ENCODE results near the gene SGSM2. TPM values are rescaled to one million over a fixed set of nuclear protein-coding genes. Genes with fewer than 3 reads are reported as not detected.
"Not testable (repeated sequence)": the region's sequence is repeated elsewhere in the genome, so short reads cannot be mapped to it uniquely, and the experiment has no call there.

The SGSM2 gene
- total and polyA plus RNA-seq, 10 donors: 30.7 to 90.4 (median 69.6) TPM

DNA sequence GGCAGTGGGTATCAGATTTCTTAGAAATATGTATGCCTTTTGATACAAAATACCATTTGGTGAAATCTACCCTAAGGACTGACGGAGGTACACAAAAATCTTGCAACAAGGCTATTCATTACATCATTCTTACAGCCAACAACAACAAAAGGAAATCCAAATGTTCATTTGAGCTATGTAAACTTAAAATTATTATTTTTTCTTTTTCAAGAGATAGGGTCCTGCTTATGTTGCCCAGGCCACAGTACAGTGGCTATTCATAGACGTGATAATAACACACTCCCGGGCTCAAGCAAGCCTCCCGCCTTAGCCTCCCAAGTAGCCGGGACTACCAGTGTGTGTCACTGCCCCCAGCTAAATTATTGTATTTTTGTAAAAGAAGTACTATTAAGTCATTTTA lies 24.6 kb upstream of the SGSM2 start:
- Histone ChIP-seq H3K4me3 (no peak overlapping the region), H3K27me3 (replicated peaks in 1 of 7) (no peaks in the 10 kb centered on the region), H3K9me3 (no peaks in the 10 kb centered on the region), H3K36me3 (peaks cover 0 to 4% (median 0%) of the 10 kb centered on the region in 6 donors), H3K4me1 (no peaks in the 10 kb centered on the region), H3K27ac (no peak overlapping the region)
- no peak for TF ChIP-seq POLR2AphosphoS5 (IDR thresholded peaks at IDR 0.05)
- no peak for TF ChIP-seq POLR2A (IDR thresholded peaks at IDR 0.05)
- TF ChIP-seq, protein P1, sequence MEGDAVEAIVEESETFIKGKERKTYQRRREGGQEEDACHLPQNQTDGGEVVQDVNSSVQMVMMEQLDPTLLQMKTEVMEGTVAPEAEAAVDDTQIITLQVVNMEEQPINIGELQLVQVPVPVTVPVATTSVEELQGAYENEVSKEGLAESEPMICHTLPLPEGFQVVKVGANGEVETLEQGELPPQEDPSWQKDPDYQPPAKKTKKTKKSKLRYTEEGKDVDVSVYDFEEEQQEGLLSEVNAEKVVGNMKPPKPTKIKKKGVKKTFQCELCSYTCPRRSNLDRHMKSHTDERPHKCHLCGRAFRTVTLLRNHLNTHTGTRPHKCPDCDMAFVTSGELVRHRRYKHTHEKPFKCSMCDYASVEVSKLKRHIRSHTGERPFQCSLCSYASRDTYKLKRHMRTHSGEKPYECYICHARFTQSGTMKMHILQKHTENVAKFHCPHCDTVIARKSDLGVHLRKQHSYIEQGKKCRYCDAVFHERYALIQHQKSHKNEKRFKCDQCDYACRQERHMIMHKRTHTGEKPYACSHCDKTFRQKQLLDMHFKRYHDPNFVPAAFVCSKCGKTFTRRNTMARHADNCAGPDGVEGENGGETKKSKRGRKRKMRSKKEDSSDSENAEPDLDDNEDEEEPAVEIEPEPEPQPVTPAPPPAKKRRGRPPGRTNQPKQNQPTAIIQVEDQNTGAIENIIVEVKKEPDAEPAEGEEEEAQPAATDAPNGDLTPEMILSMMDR (IDR thresholded peaks at IDR 0.05 in 8 of 11, conservative IDR thresholded peaks at IDR 0.05 in 3 of 11): no peak
- intact Hi-C loops (cut with DNase I; ENCODE audit: low total_unique reads): no loop called here
- WGBS, 5 donors: 91 to 99% (median 96%) methylated on average over 5 of the region's 5 CpGs
- DNase-seq: no peak

DNA sequence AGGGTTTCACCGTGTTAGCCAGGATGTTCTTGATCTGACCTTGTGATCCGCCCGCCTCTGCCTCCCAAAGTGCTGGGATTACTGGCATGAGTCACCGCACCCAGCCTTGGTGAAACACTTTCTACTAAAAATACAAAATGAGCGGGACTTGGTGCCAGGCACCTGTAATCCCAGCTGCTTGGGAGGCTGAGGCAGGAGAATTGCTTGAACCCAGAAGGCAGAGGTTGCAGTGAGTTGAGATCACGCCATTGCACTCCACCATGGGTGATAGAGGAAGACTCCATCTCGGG lies 20.4 kb upstream of the SGSM2 start:
- intact Hi-C loops (cut with DNase I; ENCODE audit: low total_unique reads); H3K27me3 ChIP-seq (replicated peaks in 1 of 7); DNase-seq; H3K4me3 ChIP-seq; H3K27ac ChIP-seq; H3K9me3 ChIP-seq; H3K4me1 ChIP-seq: not testable (repeated sequence)
- WGBS, 5 donors: 83 to 89% (median 87%) methylated on average over 6 to 7 of the region's 7 CpGs
- peaks cover 0 to 21% (median 6%) of the 10 kb centered on the region in 6 donors for H3K36me3 ChIP-seq

DNA sequence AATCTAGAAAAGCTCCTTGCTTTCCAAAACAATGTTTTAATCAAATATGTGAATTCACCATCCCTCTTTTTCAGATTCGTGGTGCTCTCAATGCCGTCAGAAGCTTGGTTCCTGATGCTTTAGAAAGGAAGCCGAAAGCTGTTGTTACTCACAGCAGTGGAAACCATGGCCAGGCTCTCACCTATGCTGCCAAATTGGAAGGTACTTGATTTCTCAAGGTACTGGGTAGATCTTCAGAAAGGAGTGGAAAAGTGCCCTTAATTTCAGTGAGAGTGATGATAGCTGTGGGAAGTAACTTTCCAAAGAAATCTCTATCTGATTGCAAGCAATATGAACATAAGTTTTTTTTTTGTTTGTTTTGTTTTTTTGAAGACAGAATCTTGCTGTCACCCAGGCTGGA lies 19.5 kb upstream of the SGSM2 start:
- H3K4me3 ChIP-seq: no peak overlapping the region
- intact Hi-C loops (cut with DNase I; ENCODE audit: low total_unique reads): no loop called here
- no peak overlapping the region for H3K27ac ChIP-seq
- no peaks in the 10 kb centered on the region for H3K4me1 ChIP-seq
- DNase-seq: no peak
- H3K27me3 ChIP-seq (replicated peaks in 1 of 7): no peaks in the 10 kb centered on the region
- 92 to 98% (median 92%) methylated on average over 3 of the region's 3 CpGs for WGBS, 5 donors
- TF ChIP-seq, protein P1 (IDR thresholded peaks at IDR 0.05 in 8 of 11, conservative IDR thresholded peaks at IDR 0.05 in 3 of 11): no peak
- no peak for TF ChIP-seq POLR2A (IDR thresholded peaks at IDR 0.05)
- TF ChIP-seq POLR2AphosphoS5 (IDR thresholded peaks at IDR 0.05): no peak
- peaks cover 0 to 31% (median 16%) of the 10 kb centered on the region in 6 donors for H3K36me3 ChIP-seq
- no peaks in the 10 kb centered on the region for H3K9me3 ChIP-seq

DNA sequence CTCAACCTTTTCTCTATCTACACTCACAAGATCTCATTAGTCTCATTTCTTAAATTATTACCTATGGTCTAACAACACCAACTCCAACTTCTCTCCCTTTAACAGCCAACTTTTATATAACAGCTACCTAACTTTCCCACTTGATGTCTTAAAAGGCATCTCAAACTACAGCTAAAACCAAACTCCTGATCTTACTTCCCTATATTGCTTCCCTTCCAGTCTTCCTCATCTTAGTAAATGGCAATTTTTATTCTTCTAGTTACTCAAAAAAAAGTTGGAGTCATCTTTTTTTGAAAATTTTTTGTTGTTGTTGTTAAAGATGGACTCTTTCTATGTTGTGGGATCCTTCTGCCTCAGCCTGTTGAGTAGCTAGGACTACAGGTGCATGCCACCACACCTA lies 18.2 kb upstream of the SGSM2 start:
- Histone ChIP-seq H3K27me3 (replicated peaks in 1 of 7) (no peaks in the 10 kb centered on the region), H3K27ac (no peak overlapping the region), H3K4me3 (no peak overlapping the region), H3K4me1 (no peaks in the 10 kb centered on the region), H3K36me3 (peaks cover 0 to 43% (median 28%) of the 10 kb centered on the region in 6 donors), H3K9me3 (no peaks in the 10 kb centered on the region)
- intact Hi-C loops (cut with DNase I; ENCODE audit: low total_unique reads): no loop called here
- TF ChIP-seq POLR2A (IDR thresholded peaks at IDR 0.05) (no peak), POLR2AphosphoS5 (IDR thresholded peaks at IDR 0.05) (no peak)
- TF ChIP-seq, protein P1 (IDR thresholded peaks at IDR 0.05 in 8 of 11, conservative IDR thresholded peaks at IDR 0.05 in 3 of 11): no peak
- DNase-seq: no peak

DNA sequence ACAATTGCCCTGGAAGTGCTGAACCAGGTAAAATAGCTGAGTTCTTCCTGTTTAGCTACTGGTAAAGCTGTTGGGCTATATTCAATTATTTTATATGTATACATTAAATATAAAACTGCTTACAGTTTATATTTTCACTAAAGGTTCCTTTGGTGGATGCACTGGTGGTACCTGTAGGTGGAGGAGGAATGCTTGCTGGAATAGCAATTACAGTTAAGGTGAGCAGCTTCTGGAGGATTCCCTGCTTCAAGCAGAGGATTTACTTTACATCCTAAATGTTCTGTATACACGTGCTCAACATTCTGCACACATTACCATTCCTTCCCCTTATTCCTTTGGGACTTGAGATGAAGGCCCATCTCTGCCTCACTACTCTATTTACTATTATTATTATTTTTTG lies 15.9 kb upstream of the SGSM2 start:
- no peak overlapping the region for H3K27ac ChIP-seq
- H3K27me3 ChIP-seq (replicated peaks in 1 of 7): no peaks in the 10 kb centered on the region
- intact Hi-C loops (cut with DNase I; ENCODE audit: low total_unique reads): no loop called here
- 71 to 80% (median 77%) methylated on average over 1 of the region's 1 CpG for WGBS, 5 donors
- no peaks in the 10 kb centered on the region for H3K4me1 ChIP-seq
- TF ChIP-seq POLR2A (IDR thresholded peaks at IDR 0.05) (no peak), POLR2AphosphoS5 (IDR thresholded peaks at IDR 0.05) (no peak)
- TF ChIP-seq, protein P1 (IDR thresholded peaks at IDR 0.05 in 8 of 11, conservative IDR thresholded peaks at IDR 0.05 in 3 of 11): no peak
- H3K9me3 ChIP-seq: no peaks in the 10 kb centered on the region
- peaks cover 2 to 67% (median 52%) of the 10 kb centered on the region in 6 donors for H3K36me3 ChIP-seq
- DNase-seq: no peak
- H3K4me3 ChIP-seq: no peak overlapping the region
